Mammary epithelial cell (primary cell): ENCODE measurements around the gene ZMAT3.

Experiments
- EZH2 ChIP-seq: IDR thresholded peaks from 2 replicates; pipeline ENCODE4 v1.6.1; 2012; ENCODE audit warnings: low read length, inconsistent platforms, borderline replicate concordance
- TF ChIP-seq, protein P1 (sequence below), 2 donors: IDR thresholded peaks in 1 of 2; conservative IDR thresholded peaks in 1 of 2; 2 replicates each; pipeline ENCODE4 v1.5.1; 2011 to 2012; ENCODE audit warnings: inconsistent platforms in 2 of 2, low read length in 2 of 2, mild to moderate bottlenecking in 2 of 2, control low read depth in 1 of 2, low read depth in 1 of 2; ENCODE audit not compliant: insufficient read depth in 1 of 2; ENCODE audit errors: extremely low read depth in 1 of 2

DNA sequence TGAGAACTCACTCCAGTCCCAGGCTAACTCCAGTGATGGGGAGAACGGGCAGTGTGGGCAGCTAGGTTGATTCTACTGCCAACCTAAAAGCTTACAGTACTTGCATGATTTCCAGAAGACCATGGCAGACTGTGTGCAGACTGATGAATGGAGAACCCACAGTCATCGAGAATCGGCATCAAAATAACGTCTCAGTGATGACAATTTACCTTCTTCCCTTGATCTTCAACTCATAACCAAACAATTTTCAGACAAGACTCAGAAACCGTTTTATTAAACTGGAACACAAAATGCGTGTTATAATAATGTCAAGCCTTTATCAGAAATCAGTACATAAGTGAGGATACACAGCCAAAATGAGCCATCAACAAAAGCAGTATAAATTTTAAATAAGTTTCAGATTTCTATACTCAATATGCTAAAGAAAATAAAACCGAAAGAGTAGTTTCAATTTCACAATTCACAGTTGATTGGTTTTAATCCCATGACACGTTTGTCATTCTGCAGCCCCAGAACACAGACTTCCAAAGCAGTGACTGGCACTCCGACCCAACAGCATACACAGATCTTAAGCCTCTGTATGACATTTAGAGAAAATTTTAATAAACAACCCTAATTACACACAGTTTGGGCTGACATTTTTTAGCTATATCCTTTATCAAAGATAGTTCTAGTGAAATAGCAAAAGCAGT lies 54.5 kb downstream of the ZMAT3 start:
- TF ChIP-seq, protein P1, sequence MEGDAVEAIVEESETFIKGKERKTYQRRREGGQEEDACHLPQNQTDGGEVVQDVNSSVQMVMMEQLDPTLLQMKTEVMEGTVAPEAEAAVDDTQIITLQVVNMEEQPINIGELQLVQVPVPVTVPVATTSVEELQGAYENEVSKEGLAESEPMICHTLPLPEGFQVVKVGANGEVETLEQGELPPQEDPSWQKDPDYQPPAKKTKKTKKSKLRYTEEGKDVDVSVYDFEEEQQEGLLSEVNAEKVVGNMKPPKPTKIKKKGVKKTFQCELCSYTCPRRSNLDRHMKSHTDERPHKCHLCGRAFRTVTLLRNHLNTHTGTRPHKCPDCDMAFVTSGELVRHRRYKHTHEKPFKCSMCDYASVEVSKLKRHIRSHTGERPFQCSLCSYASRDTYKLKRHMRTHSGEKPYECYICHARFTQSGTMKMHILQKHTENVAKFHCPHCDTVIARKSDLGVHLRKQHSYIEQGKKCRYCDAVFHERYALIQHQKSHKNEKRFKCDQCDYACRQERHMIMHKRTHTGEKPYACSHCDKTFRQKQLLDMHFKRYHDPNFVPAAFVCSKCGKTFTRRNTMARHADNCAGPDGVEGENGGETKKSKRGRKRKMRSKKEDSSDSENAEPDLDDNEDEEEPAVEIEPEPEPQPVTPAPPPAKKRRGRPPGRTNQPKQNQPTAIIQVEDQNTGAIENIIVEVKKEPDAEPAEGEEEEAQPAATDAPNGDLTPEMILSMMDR (conservative IDR thresholded peaks at IDR 0.05 in 1 of 2, IDR thresholded peaks at IDR 0.05 in 1 of 2; ENCODE audit: extremely low read depth in 1 of 2, insufficient read depth in 1 of 2, low read depth in 1 of 2, low read length in 2 of 2), result no peak
- no peak for TF ChIP-seq EZH2
